SK-N-SH treated with all-trans-retinoic acid at 6 μM for 48 hours (cell line): ENCODE results near the gene EID1.

Experiments used
- ARNTL ChIP-seq: fragments of 450-650 bp; formaldehyde crosslinking; IDR thresholded peaks from 2 replicates; pipeline ENCODE4 v1.5.0; 2020; ENCODE audit warnings: low read depth, mild to moderate bottlenecking, moderate library complexity, borderline replicate concordance
- GLIS3 ChIP-seq: fragments of 250-450 bp; sonication (Bioruptor Pico); IDR thresholded peaks from 2 replicates; pipeline ENCODE4 v1.5.0; 2020; ENCODE audit warnings: mild to moderate bottlenecking, moderate library complexity
- ISL1 ChIP-seq: fragments of 250-450 bp; sonication (Bioruptor Pico); IDR thresholded peaks from 2 replicates; pipeline ENCODE4 v2.1.2; 2022; ENCODE audit warnings: mild to moderate bottlenecking, moderate library complexity
- RARB ChIP-seq: fragments of 250-450 bp; sonication (Bioruptor Pico); IDR thresholded peaks from 2 replicates; pipeline ENCODE4 v1.8.0; 2021; ENCODE audit warnings: mild to moderate bottlenecking, moderate library complexity
- SNAI2 ChIP-seq: fragments of 250-450 bp; sonication (Bioruptor Pico); IDR thresholded peaks from 2 replicates; pipeline ENCODE4 v1.5.0; 2020; ENCODE audit warnings: mild to moderate bottlenecking, moderate library complexity
- TOX ChIP-seq: fragments of 250-450 bp; sonication (Bioruptor Pico); IDR thresholded peaks from 2 replicates; pipeline ENCODE4 v1.8.0; 2021; ENCODE audit warnings: mild to moderate bottlenecking, moderate library complexity, borderline replicate concordance
- ZFP30 ChIP-seq: fragments of 450-650 bp; formaldehyde crosslinking; IDR thresholded peaks from 2 replicates; pipeline ENCODE4 v1.5.0; 2022; ENCODE audit warnings: mild to moderate bottlenecking, moderate library complexity
- ZNF565 ChIP-seq: fragments of 450-650 bp; formaldehyde crosslinking; conservative IDR thresholded peaks from 2 replicates; pipeline ENCODE4 v1.5.0; 2020; ENCODE audit warnings: low read depth, mild to moderate bottlenecking, moderate library complexity
- TF ChIP-seq, protein P1 (sequence below): fragments of 250-450 bp; sonication (Bioruptor Pico); IDR thresholded peaks from 2 replicates; pipeline ENCODE4 v1.5.1; 2021; ENCODE audit warnings: mild to moderate bottlenecking, moderate library complexity
- TF ChIP-seq, protein P2 (sequence below): fragments of 250-450 bp; sonication (Bioruptor Pico); IDR thresholded peaks from 2 replicates; pipeline ENCODE4 v1.5.1; 2020; ENCODE audit warnings: low read depth, mild to moderate bottlenecking, moderate library complexity
- TF ChIP-seq, protein P3 (sequence below): fragments of 250-450 bp; sonication (Bioruptor Pico); IDR thresholded peaks from 2 replicates; pipeline ENCODE4 v1.8.0; 2021; ENCODE audit warnings: low read depth, mild to moderate bottlenecking, moderate library complexity, borderline replicate concordance
- TF ChIP-seq, protein P4 (sequence below): fragments of 250-450 bp; sonication (Bioruptor Pico); IDR thresholded peaks from 2 replicates; pipeline ENCODE4 v1.8.0; 2020; ENCODE audit warnings: mild to moderate bottlenecking, moderate library complexity, borderline replicate concordance

DNA sequence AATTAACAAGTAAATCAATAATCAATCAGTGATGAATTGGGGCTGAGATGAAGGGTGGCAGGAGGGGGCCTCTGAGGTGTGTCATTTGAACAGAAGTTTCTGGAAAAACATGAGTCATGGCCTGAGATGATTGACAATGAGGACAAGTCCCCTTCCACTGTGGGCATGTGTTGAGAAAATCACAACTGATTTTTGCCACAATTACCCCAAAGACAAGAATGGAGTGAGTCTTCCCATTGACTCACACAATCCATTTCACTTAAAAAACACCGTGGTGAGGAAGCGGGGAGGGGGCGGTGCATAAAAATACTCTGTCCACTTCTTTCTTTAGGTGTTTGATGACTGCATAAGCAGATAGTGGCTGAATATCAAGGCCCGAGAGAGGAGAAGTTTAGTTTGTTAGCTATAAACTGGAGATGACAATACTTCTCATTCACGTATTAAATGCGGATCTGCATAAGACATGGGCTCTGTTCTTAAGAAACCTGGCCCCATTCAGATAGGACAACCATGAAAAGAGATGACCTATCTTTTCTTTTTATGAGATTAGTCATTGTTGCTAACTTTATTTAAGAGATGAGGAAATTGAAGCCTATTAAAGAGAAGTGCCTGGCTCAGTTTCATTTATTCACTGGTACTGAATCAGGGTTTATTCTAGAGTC lies 51.1 kb downstream of the EID1 start:
- TF ChIP-seq, protein P1, sequence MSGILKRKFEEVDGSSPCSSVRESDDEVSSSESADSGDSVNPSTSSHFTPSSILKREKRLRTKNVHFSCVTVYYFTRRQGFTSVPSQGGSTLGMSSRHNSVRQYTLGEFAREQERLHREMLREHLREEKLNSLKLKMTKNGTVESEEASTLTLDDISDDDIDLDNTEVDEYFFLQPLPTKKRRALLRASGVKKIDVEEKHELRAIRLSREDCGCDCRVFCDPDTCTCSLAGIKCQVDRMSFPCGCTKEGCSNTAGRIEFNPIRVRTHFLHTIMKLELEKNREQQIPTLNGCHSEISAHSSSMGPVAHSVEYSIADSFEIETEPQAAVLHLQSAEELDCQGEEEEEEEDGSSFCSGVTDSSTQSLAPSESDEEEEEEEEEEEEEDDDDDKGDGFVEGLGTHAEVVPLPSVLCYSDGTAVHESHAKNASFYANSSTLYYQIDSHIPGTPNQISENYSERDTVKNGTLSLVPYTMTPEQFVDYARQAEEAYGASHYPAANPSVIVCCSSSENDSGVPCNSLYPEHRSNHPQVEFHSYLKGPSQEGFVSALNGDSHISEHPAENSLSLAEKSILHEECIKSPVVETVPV (CRISPR knock-in tag), result no peak
- no peak for TF ChIP-seq TOX (CRISPR knock-in tag)
- TF ChIP-seq, protein P2, sequence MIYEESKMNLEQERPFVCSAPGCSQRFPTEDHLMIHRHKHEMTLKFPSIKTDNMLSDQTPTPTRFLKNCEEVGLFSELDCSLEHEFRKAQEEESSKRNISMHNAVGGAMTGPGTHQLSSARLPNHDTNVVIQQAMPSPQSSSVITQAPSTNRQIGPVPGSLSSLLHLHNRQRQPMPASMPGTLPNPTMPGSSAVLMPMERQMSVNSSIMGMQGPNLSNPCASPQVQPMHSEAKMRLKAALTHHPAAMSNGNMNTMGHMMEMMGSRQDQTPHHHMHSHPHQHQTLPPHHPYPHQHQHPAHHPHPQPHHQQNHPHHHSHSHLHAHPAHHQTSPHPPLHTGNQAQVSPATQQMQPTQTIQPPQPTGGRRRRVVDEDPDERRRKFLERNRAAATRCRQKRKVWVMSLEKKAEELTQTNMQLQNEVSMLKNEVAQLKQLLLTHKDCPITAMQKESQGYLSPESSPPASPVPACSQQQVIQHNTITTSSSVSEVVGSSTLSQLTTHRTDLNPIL (CRISPR knock-in tag), result no peak
- no peak for TF ChIP-seq ISL1 (CRISPR knock-in tag)
- no peak for TF ChIP-seq ARNTL (CRISPR knock-in tag)
- TF ChIP-seq ZFP30 (CRISPR knock-in tag), result no peak
- no peak for TF ChIP-seq GLIS3 (CRISPR knock-in tag)
- TF ChIP-seq, protein P3, sequence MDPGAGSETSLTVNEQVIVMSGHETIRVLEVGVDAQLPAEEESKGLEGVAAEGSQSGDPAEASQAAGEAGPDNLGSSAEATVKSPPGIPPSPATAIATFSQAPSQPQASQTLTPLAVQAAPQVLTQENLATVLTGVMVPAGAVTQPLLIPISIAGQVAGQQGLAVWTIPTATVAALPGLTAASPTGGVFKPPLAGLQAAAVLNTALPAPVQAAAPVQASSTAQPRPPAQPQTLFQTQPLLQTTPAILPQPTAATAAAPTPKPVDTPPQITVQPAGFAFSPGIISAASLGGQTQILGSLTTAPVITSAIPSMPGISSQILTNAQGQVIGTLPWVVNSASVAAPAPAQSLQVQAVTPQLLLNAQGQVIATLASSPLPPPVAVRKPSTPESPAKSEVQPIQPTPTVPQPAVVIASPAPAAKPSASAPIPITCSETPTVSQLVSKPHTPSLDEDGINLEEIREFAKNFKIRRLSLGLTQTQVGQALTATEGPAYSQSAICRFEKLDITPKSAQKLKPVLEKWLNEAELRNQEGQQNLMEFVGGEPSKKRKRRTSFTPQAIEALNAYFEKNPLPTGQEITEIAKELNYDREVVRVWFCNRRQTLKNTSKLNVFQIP, result no peak
- TF ChIP-seq SNAI2 (CRISPR knock-in tag), result no peak
- TF ChIP-seq ZNF565, result no peak
- TF ChIP-seq RARB (CRISPR knock-in tag), result no peak
- TF ChIP-seq, protein P4, sequence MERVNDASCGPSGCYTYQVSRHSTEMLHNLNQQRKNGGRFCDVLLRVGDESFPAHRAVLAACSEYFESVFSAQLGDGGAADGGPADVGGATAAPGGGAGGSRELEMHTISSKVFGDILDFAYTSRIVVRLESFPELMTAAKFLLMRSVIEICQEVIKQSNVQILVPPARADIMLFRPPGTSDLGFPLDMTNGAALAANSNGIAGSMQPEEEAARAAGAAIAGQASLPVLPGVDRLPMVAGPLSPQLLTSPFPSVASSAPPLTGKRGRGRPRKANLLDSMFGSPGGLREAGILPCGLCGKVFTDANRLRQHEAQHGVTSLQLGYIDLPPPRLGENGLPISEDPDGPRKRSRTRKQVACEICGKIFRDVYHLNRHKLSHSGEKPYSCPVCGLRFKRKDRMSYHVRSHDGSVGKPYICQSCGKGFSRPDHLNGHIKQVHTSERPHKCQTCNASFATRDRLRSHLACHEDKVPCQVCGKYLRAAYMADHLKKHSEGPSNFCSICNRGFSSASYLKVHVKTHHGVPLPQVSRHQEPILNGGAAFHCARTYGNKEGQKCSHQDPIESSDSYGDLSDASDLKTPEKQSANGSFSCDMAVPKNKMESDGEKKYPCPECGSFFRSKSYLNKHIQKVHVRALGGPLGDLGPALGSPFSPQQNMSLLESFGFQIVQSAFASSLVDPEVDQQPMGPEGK, result no peak
